Measurements from ENCODE around the gene IL15.
"Not testable (repeated sequence)": the region's sequence is repeated elsewhere in the genome, so short reads cannot be mapped to it uniquely, and the experiment has no call there.

IL15 gene

DNA sequence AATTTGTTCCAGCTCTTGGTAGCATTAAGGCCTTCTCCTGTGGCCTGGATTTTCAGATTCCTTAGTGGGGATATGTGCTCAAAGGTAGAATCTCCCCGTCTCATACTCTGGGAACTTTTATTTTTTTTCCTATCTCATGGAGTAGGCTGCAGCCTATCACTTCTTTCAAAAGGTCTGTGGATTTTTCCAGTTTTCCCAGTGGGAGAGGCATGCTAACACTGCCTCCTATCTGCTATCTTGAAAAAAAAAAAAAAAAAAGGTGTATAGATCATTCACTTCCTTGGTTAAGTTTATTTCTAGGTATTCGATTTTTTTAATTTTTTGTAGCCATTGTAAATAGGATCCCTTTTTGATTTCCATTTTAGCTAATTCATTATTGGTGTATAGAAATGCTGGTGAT lies 67.1 kb downstream of the IL15 start:
- DNase-seq = no peak

GRCh38 chr4:141705048-141705746 lies 68.8 kb downstream of the IL15 start:
- DNase-seq = no peak

DNA sequence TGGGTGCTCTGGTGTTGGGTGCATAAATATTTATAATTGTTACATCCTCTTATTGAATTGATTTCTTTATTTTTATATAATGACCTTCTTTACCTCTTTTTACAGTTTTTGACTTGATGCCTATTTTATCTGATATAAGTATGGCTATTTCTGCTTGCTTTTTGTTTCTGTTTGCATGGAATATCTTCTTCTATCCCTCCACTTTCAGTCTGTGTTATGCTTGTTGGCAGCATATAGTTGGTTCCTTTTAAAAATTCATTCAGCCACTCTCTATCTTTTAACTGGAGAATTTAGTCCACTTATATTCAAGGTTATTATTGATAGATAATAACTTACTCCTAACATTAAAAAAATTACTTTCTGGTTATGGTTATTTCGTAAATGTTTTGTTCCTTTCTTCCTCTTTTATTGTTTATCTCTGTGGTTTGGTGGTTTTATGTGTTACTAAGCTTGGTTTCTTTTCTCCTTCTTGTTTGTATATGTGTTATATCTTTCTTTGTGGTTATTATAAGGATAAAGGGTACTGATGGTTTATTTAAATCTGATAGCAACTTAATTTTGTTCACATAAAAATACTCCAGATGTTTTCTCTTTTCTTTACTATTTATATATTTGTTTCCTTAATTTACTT lies 69.5 kb downstream of the IL15 start:
- no peak for DNase-seq

DNA sequence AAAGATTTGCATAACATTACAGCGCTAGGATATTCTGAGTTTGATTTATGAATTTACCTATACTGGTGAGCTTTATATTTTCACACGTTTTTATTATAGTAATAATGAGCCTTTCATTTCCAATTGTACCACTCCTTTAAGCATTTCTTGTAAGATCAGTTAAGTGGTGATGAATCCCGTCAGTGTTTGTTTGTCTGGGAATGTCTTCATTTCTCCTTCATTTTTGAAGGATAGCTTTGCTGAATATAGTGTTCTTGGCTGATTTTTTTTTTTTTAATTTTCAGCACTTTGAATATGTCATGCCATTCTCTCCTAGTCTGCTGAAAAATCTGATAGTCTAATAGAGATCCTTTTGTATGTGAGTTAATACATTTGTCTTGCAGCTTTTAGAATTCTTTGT lies 70.1 kb downstream of the IL15 start:
- no peak for DNase-seq

DNA sequence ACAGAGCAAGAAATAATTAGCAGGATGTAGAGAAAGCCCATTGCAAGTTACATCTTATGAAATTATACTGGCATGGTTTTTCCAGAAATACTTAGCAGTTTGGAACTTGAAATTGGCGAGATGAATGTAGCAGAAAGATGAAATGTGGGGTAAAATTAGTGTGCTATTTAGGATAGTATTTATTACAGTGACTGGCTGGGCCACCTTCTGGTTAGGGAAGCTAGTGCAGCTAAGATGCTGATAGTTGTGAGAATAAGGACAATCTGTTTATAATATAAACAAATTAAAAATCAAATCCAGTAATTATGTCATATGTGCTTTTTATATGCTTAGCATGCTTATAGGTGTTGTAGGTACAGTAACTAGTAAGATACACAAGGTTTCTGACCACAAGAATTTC lies 74.8 kb downstream of the IL15 start:
- DNase-seq = no peak

GRCh38 chr4:141713185-141713584 lies 76.8 kb downstream of the IL15 start:
- DNase-seq = no peak

DNA sequence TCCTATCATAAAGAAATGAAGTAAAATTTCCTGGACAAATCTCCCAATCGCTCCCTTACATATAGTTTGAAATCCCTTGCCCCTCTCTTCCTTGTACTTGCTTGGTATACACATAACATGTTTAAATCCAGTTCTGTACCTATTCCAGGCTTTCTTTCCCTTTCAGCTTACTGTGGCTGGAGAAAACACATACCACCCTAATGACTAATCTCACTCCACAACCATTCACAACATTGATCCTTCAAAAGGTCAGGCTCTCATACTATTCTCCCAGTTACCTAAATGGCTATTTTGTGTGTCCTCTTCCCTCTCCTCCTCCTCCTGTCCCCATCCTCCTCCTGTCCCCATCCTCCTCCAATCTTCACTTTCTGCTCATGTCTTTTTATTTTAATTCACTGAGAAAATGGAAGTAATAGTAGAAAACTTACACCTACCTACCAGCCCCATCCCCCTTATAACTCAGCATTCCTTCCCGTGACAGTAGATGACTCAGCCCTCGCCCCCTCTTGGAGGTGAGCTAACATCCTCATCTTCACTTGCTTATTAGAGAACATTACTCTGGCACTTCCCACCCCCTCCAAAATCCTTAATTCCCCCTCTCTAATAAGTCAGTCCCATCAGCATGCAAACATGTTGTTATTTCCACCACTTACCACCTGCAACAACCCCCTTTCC lies 77.5 kb downstream of the IL15 start:
- no peak for DNase-seq

GRCh38 chr4:141719585-141719984 lies 83.2 kb downstream of the IL15 start:
- no peak for DNase-seq

GRCh38 chr4:141721174-141721573 lies 84.8 kb downstream of the IL15 start:
- no peak for DNase-seq

GRCh38 chr4:141724646-141725045 lies 88.3 kb downstream of the IL15 start:
- no peak for DNase-seq

GRCh38 chr4:141727420-141727819 lies 91.0 kb downstream of the IL15 start:
- DNase-seq = no peak

DNA sequence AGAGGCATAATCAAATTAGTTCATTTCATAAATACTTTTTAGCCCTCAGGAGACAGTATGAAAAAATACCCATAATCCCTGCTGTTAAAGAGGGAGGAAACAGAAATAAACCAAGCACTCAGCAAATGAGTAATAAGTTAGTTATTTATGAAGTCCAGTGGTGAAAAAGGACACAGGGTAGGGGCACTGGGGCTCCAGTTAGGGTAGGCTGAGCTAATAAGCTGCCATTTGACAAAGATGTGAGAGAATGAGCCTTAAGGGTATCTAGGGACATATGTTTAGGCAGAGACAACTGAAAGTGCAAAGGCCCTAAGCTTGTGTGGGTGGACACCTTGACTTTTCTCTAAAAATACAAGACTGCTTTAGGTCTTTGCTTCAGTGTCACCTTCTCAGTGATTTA lies 94.4 kb downstream of the IL15 start:
- no peak for DNase-seq

DNA sequence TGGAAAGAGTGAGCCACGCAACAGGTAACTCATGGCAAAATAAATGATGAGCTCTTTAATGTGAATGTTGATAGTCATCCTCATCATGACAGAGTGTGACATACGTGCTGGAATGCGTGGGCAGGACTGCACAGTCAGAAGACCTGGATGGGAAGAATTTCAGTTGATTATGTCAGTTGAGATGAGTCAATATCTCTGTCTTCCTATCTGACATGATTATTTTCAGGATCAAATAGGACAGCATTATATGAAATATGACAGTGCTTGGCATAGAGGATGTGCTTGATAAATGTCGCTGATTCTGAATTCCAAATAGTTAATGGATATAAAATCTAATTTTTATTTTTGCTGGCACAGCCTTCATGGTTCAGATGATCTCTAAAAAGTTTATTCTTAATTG lies 95.1 kb downstream of the IL15 start:
- DNase-seq = no peak

GRCh38 chr4:141739636-141740035 lies 103.3 kb downstream of the IL15 start:
- DNase-seq = no peak

- no peak for DNase-seq
Observed at GRCh38 chr4:141746026-141746425, 109.6 kb downstream of the IL15 start.

DNA sequence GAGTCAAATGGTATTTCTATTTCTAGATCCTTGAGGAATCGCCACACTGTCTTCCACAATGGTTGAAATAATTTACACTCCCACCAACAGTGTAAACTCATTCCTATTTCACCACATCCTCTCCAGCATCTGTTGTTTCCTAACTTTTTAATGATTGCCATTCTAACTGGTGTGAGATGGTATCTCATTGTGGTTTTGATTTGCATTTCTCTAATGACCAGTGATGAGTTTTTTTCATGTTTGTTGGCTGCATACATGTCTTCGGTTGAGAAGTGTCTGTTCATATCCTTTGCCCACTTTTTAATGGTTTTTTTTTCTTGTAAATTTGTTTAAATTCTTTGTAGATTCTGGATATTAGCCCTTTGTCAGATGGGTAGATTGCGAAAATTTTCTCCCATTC lies 115.4 kb downstream of the IL15 start:
- DNase-seq = not testable (repeated sequence)

- no peak for DNase-seq
Observed at GRCh38 chr4:141757287-141757686, 120.9 kb downstream of the IL15 start.

DNA sequence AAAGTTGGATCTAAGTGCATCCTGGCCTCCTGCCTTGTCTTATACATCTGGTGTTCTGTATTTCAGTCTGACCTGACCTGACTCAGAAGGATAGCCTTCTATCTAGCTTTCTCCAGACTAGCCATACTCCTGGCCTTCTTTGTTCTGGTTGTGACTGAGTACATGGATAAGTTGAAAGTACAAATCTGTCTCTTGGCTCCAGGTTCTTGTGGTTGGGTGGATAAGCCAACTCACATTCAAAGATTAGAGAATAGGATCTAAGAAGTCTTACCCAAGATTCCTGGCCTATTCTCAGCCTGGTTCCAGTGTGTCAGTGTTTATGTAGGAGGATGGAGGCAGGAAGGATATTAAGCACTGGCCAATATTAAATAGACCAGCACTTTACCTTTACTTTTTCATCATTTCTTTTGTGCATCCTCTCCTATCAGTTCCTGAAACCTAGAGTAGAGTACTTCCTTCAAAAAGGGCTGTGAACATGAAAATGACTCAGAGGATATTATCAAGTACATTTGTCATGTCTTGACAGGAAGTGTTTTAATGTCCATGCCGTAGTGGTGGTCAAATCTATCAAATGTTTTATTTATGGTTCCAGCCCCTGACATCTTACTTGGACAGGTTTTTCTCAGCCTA lies 123.5 kb downstream of the IL15 start:
- DNase-seq = no peak

DNA sequence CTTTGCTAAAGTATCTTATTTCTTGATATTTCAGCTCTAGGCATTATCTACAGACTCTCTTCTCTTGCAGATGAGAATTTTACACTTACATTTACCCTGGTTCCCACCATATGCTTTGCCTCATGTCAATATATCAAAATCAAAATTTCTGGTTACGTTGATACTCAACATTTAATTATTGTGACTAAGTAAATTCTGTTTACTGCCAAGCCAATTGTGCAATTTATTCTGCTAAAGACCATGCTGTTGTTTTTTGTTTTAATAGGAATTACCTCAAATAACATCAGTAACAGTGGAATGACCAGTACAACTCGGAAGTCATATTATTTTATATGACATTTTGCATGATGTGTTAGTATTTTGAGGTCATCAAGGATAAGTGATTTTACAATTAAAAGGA lies 125.5 kb downstream of the IL15 start:
- no peak for DNase-seq

- DNase-seq = no peak
Observed at GRCh38 chr4:141763374-141763773, 127.0 kb downstream of the IL15 start.

- no peak for DNase-seq
Observed at GRCh38 chr4:141768954-141769353, 132.6 kb downstream of the IL15 start.

DNA sequence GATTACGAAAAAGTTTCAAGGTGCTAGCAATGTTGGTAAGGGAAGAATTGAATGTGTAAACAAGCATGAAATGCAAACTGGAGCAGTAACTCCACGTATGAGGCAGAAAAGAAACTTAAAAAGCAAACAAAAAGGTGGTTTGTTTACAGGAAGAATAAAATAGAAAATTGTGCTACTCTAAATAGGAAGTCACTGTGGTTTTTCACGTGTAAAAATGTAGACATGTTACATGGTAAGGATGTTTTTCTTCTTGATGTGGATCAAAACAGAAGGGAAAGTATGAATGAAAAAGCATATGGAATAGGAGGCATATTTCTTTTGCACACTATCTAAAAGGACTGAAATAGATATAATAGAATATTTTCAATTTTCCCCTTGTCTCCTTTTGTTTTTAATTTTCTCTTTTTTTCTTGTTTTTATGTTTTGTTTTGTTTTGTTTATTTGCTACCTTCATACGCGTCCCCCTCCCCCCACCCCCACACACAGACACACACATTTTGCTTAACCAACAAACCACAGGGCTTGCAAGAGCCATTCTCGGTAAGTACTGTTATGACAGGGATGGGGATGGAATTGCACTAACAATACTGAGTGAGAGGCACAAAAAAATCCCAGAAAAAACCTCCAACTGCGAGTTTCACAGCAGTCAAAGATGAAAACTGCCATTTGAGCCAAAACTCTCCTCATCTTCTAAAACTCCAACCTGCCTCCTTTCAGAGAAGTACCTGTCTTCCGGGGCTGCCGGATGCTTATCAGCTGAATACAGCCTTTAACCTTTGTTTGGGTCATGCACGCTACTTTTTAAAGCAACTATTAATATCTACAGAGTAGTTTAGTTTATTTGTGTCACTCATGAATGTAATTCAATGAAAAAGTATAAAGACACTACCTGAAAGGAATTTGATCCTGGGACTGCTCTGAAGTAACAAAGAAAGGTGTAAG lies 135.8 kb downstream of the IL15 start:
- no peak for DNase-seq
